ENCODE results near the gene TMEM140.

The TMEM140 gene

DNA sequence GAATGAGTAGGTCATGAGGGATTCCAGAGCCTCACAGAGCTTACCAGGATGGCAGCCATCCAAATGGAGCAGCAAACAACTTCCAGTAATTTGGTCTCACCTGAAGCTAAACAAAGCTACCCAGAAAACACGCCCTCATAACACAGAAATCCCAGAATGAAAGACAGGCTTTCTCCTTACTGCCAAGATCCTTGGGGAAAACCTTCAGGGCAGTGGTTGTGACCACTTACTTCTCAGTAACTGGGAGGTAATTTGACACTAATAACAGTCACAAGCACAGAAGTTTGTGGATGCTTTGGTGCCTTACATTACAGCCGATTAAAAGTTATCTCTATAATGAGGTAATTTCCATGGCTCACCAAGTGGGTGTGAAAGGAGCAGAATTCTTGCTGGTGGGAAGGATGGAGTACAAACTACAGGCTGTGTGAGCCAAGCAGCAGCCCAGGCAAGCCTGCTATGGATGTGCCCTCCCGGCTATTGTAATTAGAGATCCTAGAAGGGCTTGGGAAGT is 53.0 kb downstream of the TMEM140 start:
- Histone ChIP-seq H3K4me1 (ENCODE audit: insufficient read depth, poor library complexity, severe bottlenecking) (peaks cover 11% of the 10 kb centered on the region), H3K9me3 (ENCODE audit: severe bottlenecking) (no peaks in the 10 kb centered on the region), H3K27me3 (ENCODE audit: insufficient read depth, poor library complexity, severe bottlenecking) (no peaks in the 10 kb centered on the region), H3K4me3 (ENCODE audit: severe bottlenecking) (no peak overlapping the region), H3K36me3 (ENCODE audit: low read depth) (peaks cover 71% of the 10 kb centered on the region), H3K27ac (ENCODE audit: poor library complexity, severe bottlenecking) (no peak overlapping the region)
- TF ChIP-seq, protein P1, sequence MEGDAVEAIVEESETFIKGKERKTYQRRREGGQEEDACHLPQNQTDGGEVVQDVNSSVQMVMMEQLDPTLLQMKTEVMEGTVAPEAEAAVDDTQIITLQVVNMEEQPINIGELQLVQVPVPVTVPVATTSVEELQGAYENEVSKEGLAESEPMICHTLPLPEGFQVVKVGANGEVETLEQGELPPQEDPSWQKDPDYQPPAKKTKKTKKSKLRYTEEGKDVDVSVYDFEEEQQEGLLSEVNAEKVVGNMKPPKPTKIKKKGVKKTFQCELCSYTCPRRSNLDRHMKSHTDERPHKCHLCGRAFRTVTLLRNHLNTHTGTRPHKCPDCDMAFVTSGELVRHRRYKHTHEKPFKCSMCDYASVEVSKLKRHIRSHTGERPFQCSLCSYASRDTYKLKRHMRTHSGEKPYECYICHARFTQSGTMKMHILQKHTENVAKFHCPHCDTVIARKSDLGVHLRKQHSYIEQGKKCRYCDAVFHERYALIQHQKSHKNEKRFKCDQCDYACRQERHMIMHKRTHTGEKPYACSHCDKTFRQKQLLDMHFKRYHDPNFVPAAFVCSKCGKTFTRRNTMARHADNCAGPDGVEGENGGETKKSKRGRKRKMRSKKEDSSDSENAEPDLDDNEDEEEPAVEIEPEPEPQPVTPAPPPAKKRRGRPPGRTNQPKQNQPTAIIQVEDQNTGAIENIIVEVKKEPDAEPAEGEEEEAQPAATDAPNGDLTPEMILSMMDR (IDR thresholded peaks at IDR 0.05; ENCODE audit: poor library complexity, severe bottlenecking): no peak
- DNase-seq (ENCODE audit: low spot score) (no peak), ATAC-seq (ENCODE audit: low read depth) (no peak)

DNA sequence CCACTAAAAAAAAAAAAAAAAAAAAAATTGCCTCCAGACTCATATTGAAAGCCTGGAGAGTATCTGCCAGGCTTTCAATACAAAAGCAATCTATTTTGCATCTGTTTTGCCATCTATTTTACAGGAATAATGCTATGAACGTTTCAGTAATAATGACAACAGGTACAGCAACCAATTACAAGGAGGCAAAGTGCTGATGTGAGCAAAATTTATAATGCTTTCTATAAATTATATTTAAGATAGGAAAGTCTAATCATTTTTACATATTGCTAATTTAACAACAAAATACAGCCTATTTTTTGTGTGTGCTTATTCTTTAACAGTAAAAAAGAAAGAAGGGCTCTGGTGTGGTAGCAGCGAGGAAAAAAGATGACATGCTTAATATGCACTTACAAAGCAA is 53.5 kb downstream of the TMEM140 start:
- ATAC-seq (ENCODE audit: low read depth): no peak
- TF ChIP-seq, protein P1 (IDR thresholded peaks at IDR 0.05; ENCODE audit: poor library complexity, severe bottlenecking): no peak

GRCh38 chr7:135204341-135204749 is 56.5 kb downstream of the TMEM140 start:
- H3K36me3 ChIP-seq (ENCODE audit: low read depth): peaks cover 56% of the 10 kb centered on the region
- no peaks in the 10 kb centered on the region for H3K9me3 ChIP-seq (ENCODE audit: severe bottlenecking)
- peak overlapping the region; percentile 3 for H3K27ac ChIP-seq (ENCODE audit: poor library complexity, severe bottlenecking)
- H3K4me1 ChIP-seq (ENCODE audit: insufficient read depth, poor library complexity, severe bottlenecking): peaks cover 11% of the 10 kb centered on the region
- TF ChIP-seq, protein P1 (IDR thresholded peaks at IDR 0.05; ENCODE audit: poor library complexity, severe bottlenecking): no peak
- H3K27me3 ChIP-seq (ENCODE audit: insufficient read depth, poor library complexity, severe bottlenecking): no peaks in the 10 kb centered on the region
- no peak for DNase-seq (ENCODE audit: low spot score)
- H3K4me3 ChIP-seq (ENCODE audit: severe bottlenecking): no peak overlapping the region
- ATAC-seq (ENCODE audit: low read depth): no peak

More for the DNA sequence above, 53.5 kb downstream of the TMEM140 start:
- DNase-seq (ENCODE audit: low spot score): no peak
- Histone ChIP-seq H3K4me3 (ENCODE audit: severe bottlenecking) (no peak overlapping the region), H3K4me1 (ENCODE audit: insufficient read depth, poor library complexity, severe bottlenecking) (peaks cover 11% of the 10 kb centered on the region), H3K9me3 (ENCODE audit: severe bottlenecking) (no peaks in the 10 kb centered on the region), H3K36me3 (ENCODE audit: low read depth) (peaks cover 72% of the 10 kb centered on the region), H3K27ac (ENCODE audit: poor library complexity, severe bottlenecking) (no peak overlapping the region), H3K27me3 (ENCODE audit: insufficient read depth, poor library complexity, severe bottlenecking) (no peaks in the 10 kb centered on the region)

DNA sequence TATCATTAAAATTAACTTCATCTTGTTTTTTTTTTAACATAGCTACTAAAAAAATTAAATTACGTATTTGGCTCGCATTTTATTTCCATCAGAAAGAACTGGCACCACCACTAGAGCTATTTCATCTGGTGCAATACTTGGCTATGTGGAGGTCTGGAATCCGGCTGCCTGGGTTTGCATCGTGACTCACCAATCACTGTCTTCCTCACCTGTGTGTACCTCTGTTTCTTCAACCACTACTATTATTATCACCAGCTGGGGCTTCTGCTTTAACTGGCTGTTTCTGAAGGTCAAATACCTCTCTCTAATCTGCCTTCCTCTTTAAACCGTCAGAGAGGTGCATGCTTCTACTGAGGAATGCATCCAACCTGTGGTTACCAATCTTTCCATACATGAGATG is 57.0 kb downstream of the TMEM140 start:
- Histone ChIP-seq H3K27ac (ENCODE audit: poor library complexity, severe bottlenecking) (no peak overlapping the region), H3K4me1 (ENCODE audit: insufficient read depth, poor library complexity, severe bottlenecking) (peaks cover 11% of the 10 kb centered on the region), H3K36me3 (ENCODE audit: low read depth) (peaks cover 51% of the 10 kb centered on the region), H3K4me3 (ENCODE audit: severe bottlenecking) (no peak overlapping the region), H3K27me3 (ENCODE audit: insufficient read depth, poor library complexity, severe bottlenecking) (no peaks in the 10 kb centered on the region), H3K9me3 (ENCODE audit: severe bottlenecking) (no peaks in the 10 kb centered on the region)
- TF ChIP-seq, protein P1 (IDR thresholded peaks at IDR 0.05; ENCODE audit: poor library complexity, severe bottlenecking): no peak
- DNase-seq (ENCODE audit: low spot score) (no peak), ATAC-seq (ENCODE audit: low read depth) (peak; percentile 79)

DNA sequence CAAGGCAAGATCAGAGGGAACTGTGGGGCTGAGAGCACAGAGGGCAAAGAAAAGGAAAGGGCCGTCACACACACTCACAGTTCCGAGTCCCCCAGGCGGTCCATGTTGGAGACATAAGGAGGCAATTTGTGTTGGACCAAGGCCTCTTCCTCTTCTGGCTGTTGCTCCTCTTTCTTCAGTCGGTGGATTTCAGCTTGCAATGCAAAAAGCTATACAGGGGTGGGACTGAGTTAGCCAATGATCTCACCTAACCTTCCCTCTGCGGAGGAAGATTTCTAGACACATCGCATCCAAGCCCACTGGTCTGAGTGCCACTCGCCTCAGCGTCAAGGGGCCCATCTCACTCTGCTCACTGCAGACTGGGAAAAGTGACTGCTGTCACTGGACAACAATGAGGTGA is 58.0 kb downstream of the TMEM140 start:
- no peak overlapping the region for H3K4me3 ChIP-seq (ENCODE audit: severe bottlenecking)
- peaks cover 10% of the 10 kb centered on the region for H3K4me1 ChIP-seq (ENCODE audit: insufficient read depth, poor library complexity, severe bottlenecking)
- peaks cover 45% of the 10 kb centered on the region for H3K36me3 ChIP-seq (ENCODE audit: low read depth)
- no peaks in the 10 kb centered on the region for H3K27me3 ChIP-seq (ENCODE audit: insufficient read depth, poor library complexity, severe bottlenecking)
- no peak overlapping the region for H3K27ac ChIP-seq (ENCODE audit: poor library complexity, severe bottlenecking)
- no peak for DNase-seq (ENCODE audit: low spot score)
- TF ChIP-seq, protein P1 (IDR thresholded peaks at IDR 0.05; ENCODE audit: poor library complexity, severe bottlenecking): no peak
- ATAC-seq (ENCODE audit: low read depth): no peak
- H3K9me3 ChIP-seq (ENCODE audit: severe bottlenecking): no peaks in the 10 kb centered on the region
